Endothelial cell of umbilical vein (primary cell): ENCODE measurements around the gene RARRES2. TPM values are rescaled to one million over a fixed set of nuclear protein-coding genes. Genes with fewer than 3 reads are reported as not detected.
A peak's percentile ranks its signal among the peaks of the same experiment; 100 is the strongest.

ENCODE experiments used
- BruUV-seq: library from RNA; stranded (reverse); fragments of 400-500 nt; replicated peaks from 2 replicates; lab custom pipeline; 2021; lab: Mats Ljungman, UMichigan
- CTCF ChIA-PET: fragments of 300-600, 350-600 bp; sonication (Branson Sonifier 250); formaldehyde crosslinking; loops from one replicate; lab custom pipeline; 2021; ENCODE audit warnings: antibody characterized with exemption, inconsistent platforms; lab: Charles Lee
- POLR2A ChIA-PET: fragments of 300-600, 350-600 bp; sonication (Branson Sonifier 250); formaldehyde crosslinking; loops from one replicate; lab custom pipeline; 2021; ENCODE audit warnings: antibody characterized with exemption, inconsistent platforms; lab: Charles Lee
- DNase-seq: peaks from one replicate; pipeline ENCODE4 v3.0.0-alpha.2; 2011; ENCODE audit warnings: low read depth, low spot score
- FAIRE-seq: peaks from 2 replicates; lab custom pipeline; 2011; peaks lifted over from hg19 to GRCh38; lab: Jason Lieb, UNC
- H2AFZ ChIP-seq: 2 replicates; pipeline ENCODE4 v1.6.0; 2012; ENCODE audit warnings: low read depth, low read length, control low read depth, inconsistent platforms
- H3K27ac ChIP-seq: 2 replicates; pipeline ENCODE4 v1.5.1; 2011; ENCODE audit warnings: low read depth, mild to moderate bottlenecking, control low read depth, low read length, moderate library complexity; ENCODE audit not compliant: insufficient read depth
- H3K27me3 ChIP-seq, 2 experiments: 2 replicates each; pipeline versions ENCODE4 v1.6.0 to v1.6.1; 2011; ENCODE audit warnings: low read length in 2 of 2, mixed read lengths in 1 of 2; ENCODE audit not compliant: control insufficient read depth in 2 of 2, insufficient read depth in 2 of 2
- H3K36me3 ChIP-seq, 2 experiments: 2 replicates in 1 of 2; 3 replicates in 1 of 2; pipeline ENCODE4 v1.5.1; 2011; ENCODE audit warnings: low read length in 2 of 2, mild to moderate bottlenecking in 1 of 2, moderate library complexity in 1 of 2; ENCODE audit not compliant: control insufficient read depth in 2 of 2, insufficient read depth in 2 of 2; ENCODE audit errors: extremely low read depth in 1 of 2
- H3K4me1 ChIP-seq: 3 replicates; pipeline ENCODE4 v1.5.1; 2011; ENCODE audit warnings: mild to moderate bottlenecking, low read length; ENCODE audit not compliant: control insufficient read depth, insufficient read depth; ENCODE audit errors: extremely low read depth
- H3K4me2 ChIP-seq: 2 replicates; pipeline ENCODE4 v1.6.1; 2011; ENCODE audit warnings: low read length, control low read depth, mixed read lengths; ENCODE audit not compliant: insufficient read depth
- H3K4me3 ChIP-seq, 3 experiments: fragments of 200-600 bp in 1 of 3; sonication (generic), shearing (Covaris generic) in 1 of 3; replicated peaks in 1 of 3; 2 replicates each; pipeline ENCODE4 v1.5.1; 2011 to 2016; ENCODE audit warnings: control low read depth in 3 of 3, low read length in 3 of 3, mild to moderate bottlenecking in 2 of 3, inconsistent platforms in 1 of 3, low read depth in 1 of 3, moderate library complexity in 1 of 3; ENCODE audit not compliant: insufficient read depth in 1 of 3
- H3K79me2 ChIP-seq: 2 replicates; pipeline ENCODE4 v1.6.0; 2012; ENCODE audit warnings: low read length, inconsistent platforms; ENCODE audit not compliant: control insufficient read depth, insufficient read depth
- H3K9ac ChIP-seq: replicated peaks from 2 replicates; pipeline ENCODE3; 2011; ENCODE audit warnings: low read length, control low read depth; ENCODE audit not compliant: insufficient read depth; ENCODE audit errors: extremely low read depth
- H3K9me1 ChIP-seq: replicated peaks from 3 replicates; pipeline ENCODE4 v1.6.0; 2011; ENCODE audit warnings: mild to moderate bottlenecking, low read length; ENCODE audit not compliant: control insufficient read depth, insufficient read depth; ENCODE audit errors: extremely low read depth
- H3K9me3 ChIP-seq: replicated peaks from 2 replicates; pipeline ENCODE4 v1.5.1; 2012; ENCODE audit warnings: low read length, inconsistent platforms; ENCODE audit not compliant: control insufficient read depth, insufficient read depth
- H4K20me1 ChIP-seq: replicated peaks from 2 replicates; pipeline ENCODE3; 2011; ENCODE audit warnings: mild to moderate bottlenecking, low read length; ENCODE audit not compliant: control insufficient read depth, insufficient read depth; ENCODE audit errors: extremely low read depth
- EZH2 ChIP-seq: IDR thresholded peaks from 2 replicates; pipeline ENCODE4 v1.6.1; 2012; ENCODE audit warnings: borderline replicate concordance, low read depth, mild to moderate bottlenecking, moderate library complexity, low read length, inconsistent platforms; ENCODE audit not compliant: severe bottlenecking
- FOS ChIP-seq: IDR thresholded peaks from 2 replicates; pipeline ENCODE4 v1.6.1; 2011; ENCODE audit warnings: mild to moderate bottlenecking, low read length, moderate library complexity, borderline replicate concordance; ENCODE audit not compliant: insufficient read depth
- GATA2 ChIP-seq: IDR thresholded peaks from 2 replicates; pipeline ENCODE4 v1.7.0; 2011; ENCODE audit warnings: low read depth, mild to moderate bottlenecking, moderate library complexity, mixed read lengths, low read length; ENCODE audit not compliant: insufficient read length, insufficient read depth
- JUN ChIP-seq: IDR thresholded peaks from 2 replicates; pipeline ENCODE4 v1.6.1; 2011; ENCODE audit warnings: borderline replicate concordance, low read depth; ENCODE audit not compliant: insufficient read length, insufficient read depth
- MYC ChIP-seq: IDR thresholded peaks from one replicate; pipeline ENCODE4 v1.6.1; 2011; ENCODE audit warnings: mild to moderate bottlenecking, low read depth, low read length
- POLR2A ChIP-seq: IDR thresholded peaks from 2 replicates; pipeline ENCODE4 v1.6.1; 2012; ENCODE audit warnings: low read depth, mild to moderate bottlenecking, control low read depth, low read length
- POLR2AphosphoS5 ChIP-seq: IDR thresholded peaks from 2 replicates; pipeline ENCODE4 v1.6.1; 2012; ENCODE audit warnings: low read depth, mild to moderate bottlenecking, control low read depth, low read length, moderate library complexity; ENCODE audit not compliant: insufficient read depth
- dilution Hi-C: fragments of 300-500 bp; cut with MboI; formaldehyde crosslinking; loops from one replicate; pipeline ENCODE4 v1.15.0; 2019; ENCODE audit warnings: low sequenced_read_pairs; ENCODE audit not compliant: extremely low pct_ligation_motif_present
- intact Hi-C: fragments of 100-400 bp; cut with micrococcal nuclease; formaldehyde crosslinking; loops from one replicate; pipeline ENCODE4 v1.10.0; 2022
- polyA plus RNA-seq, 4 experiments: library from polyadenylated mRNA; depleted of rRNA in 3 of 4; stranded (reverse) in 3 of 4; unstranded in 1 of 4; fragments of >200 nt; gene quantifications; 2 replicates each; pipeline versions ENCODE4 v1.2.1 to v1.2.3, GENCODE V29; 2011 to 2012; ENCODE audit warnings: missing spikeins in 1 of 4
- total RNA-seq: library from RNA; stranded (reverse); gene quantifications from 2 replicates; pipeline ENCODE4 v1.2.3, GENCODE V29; 2021
- TF ChIP-seq, protein P1 (sequence below), 2 donors: IDR thresholded peaks; 1 replicate in 1 of 2; 2 replicates in 1 of 2; pipeline ENCODE4 v1.5.1; 2011; ENCODE audit warnings: low read length in 2 of 2, mild to moderate bottlenecking in 2 of 2, moderate library complexity in 2 of 2, control low read depth in 1 of 2, inconsistent platforms in 1 of 2, low read depth in 1 of 2; ENCODE audit not compliant: insufficient read depth in 1 of 2; ENCODE audit errors: extremely low read depth in 1 of 2
- TF ChIP-seq, protein P2 (sequence below): IDR thresholded peaks from 2 replicates; pipeline ENCODE4 v1.6.1; 2011; ENCODE audit not compliant: insufficient read depth, insufficient read length

Gene RARRES2
- total and polyA plus RNA-seq, 2 donors (not counting 3 experiments of a cell fraction or from before 2014, with no cell fraction given), result not detected

DNA sequence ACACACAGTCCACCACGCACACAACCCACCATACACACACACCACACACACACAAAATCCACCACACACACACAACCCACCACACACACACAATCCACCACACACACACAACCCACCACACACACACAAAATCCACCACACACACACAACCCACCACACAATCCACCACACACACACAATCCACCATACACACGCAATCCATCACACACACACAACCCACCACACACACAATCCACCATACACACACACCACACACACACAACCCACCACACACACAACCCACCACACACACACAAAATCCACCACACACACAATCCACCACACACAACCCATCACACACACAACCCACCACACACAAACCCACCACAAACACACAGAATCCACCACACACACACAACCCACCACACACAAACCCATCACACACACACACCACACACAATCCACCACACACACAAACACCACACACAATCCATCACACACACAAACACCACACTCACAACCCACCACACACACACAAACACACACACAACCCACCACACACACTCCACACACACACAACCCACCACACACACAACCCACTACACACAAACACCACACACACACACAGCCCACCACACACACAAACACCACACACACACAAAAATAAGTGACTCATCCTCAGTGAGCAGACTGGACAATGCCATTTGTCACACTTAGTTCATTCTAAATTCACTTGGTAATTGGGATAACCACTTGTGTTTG lies 18.4 kb upstream of the RARRES2 start:
- Histone ChIP-seq H3K4me3 (no peak overlapping the region), H3K4me1 (peaks cover 9% of the 10 kb centered on the region), H3K79me2 (no peaks in the 10 kb centered on the region), H3K9ac (no peak overlapping the region), H4K20me1 (no peaks in the 10 kb centered on the region), H3K27ac (no peak overlapping the region), H3K9me1 (no peaks in the 10 kb centered on the region), H3K36me3 (no peaks in the 10 kb centered on the region), H2AFZ (no peak overlapping the region), H3K4me2 (no peak overlapping the region), H3K27me3 (no peaks in the 10 kb centered on the region), H3K9me3 (no peaks in the 10 kb centered on the region)
- dilution Hi-C loops (no loop called here), intact Hi-C loops (loop anchor here (5.0 kb wide), 1 partner anchor 72 kb away; no protein-coding TSS in a partner anchor)
- ChIA-PET CTCF (interaction anchor here (1.0 to 1.2 kb wide), 2 partner anchors 18 to 89 kb away, joined by 4 read pairs; no protein-coding TSS in a partner anchor), POLR2A (no interaction called here)
- DNase-seq (no peak), FAIRE-seq (peak; percentile 18)
- no TSS peak for BruUV-seq
- no peak for TF ChIP-seq MYC
- no peak for TF ChIP-seq GATA2
- TF ChIP-seq, protein P1, sequence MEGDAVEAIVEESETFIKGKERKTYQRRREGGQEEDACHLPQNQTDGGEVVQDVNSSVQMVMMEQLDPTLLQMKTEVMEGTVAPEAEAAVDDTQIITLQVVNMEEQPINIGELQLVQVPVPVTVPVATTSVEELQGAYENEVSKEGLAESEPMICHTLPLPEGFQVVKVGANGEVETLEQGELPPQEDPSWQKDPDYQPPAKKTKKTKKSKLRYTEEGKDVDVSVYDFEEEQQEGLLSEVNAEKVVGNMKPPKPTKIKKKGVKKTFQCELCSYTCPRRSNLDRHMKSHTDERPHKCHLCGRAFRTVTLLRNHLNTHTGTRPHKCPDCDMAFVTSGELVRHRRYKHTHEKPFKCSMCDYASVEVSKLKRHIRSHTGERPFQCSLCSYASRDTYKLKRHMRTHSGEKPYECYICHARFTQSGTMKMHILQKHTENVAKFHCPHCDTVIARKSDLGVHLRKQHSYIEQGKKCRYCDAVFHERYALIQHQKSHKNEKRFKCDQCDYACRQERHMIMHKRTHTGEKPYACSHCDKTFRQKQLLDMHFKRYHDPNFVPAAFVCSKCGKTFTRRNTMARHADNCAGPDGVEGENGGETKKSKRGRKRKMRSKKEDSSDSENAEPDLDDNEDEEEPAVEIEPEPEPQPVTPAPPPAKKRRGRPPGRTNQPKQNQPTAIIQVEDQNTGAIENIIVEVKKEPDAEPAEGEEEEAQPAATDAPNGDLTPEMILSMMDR (IDR thresholded peaks at IDR 0.05; ENCODE audit: extremely low read depth in 1 of 2, insufficient read depth in 1 of 2, low read depth in 1 of 2, low read length in 2 of 2), result no peak
- no peak for TF ChIP-seq POLR2AphosphoS5
- TF ChIP-seq, protein P2, sequence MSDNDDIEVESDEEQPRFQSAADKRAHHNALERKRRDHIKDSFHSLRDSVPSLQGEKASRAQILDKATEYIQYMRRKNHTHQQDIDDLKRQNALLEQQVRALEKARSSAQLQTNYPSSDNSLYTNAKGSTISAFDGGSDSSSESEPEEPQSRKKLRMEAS, result no peak
- TF ChIP-seq EZH2, result no peak
- no peak for TF ChIP-seq JUN
- TF ChIP-seq FOS, result no peak
- no peak for TF ChIP-seq POLR2A
